Skeletal muscle cell (primary cell): ENCODE results near the gene MAML2.

Experiments
- DNase-seq: peaks from one replicate; pipeline ENCODE4 v3.0.0-alpha.2; 2010; ENCODE audit warnings: low read depth
- H3K4me3 ChIP-seq: 2 replicates; pipeline ENCODE4 v1.5.1; 2011; ENCODE audit warnings: low read depth, mild to moderate bottlenecking, control low read depth, low read length, moderate library complexity

Gene MAML2

DNA sequence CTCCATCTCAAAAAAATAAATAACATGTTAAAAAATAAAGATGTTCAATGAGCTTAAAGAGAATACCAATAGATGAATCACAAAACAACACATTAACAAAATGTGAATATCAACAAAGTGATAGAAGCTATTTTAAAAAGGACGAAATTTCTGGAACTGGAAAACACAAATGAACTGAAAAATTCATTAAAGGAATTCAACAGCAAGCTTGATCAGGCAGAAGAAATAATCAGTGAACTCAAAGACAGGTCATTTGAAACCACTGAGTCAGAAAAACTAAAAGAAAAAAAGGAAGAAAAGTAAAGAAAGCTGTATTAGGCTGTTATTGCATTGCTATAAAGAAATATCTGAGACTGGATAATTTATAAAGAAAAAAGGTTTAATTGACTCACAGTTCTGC lies 412.0 kb downstream of the MAML2 start:
- DNase-seq, result no peak
- no peak overlapping the region for H3K4me3 ChIP-seq

DNA sequence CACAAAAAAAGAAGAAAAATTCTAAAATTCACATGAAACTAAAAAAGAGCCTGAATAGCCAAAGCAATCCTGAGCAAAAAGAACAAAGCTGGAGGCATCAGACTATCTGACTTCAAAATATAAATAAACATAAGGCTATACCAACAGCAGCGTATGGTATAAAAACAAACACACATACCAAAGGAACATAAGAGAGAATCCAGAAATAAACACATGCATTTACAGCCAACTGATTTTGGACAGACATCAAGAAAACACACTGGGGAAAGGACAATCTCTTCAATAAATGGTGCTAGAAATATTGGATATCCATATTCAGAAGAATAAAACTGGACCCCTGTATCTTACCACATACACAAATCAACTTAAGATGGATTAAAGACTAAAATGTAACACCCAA lies 416.3 kb downstream of the MAML2 start:
- no peak overlapping the region for H3K4me3 ChIP-seq
- DNase-seq, result no peak
